A549 (cell line): ENCODE measurements around the gene LATS2. TPM values are rescaled to one million over a fixed set of nuclear protein-coding genes. Genes with fewer than 3 reads are reported as not detected.

ENCODE experiments used
- ATAC-seq, 2 experiments: fragments of 200-7000 bp in 1 of 2; fragments of >200 bp in 1 of 2; cut with Nextera tagmentation in 1 of 2; cut with Tn5 transposase in 1 of 2; 3 replicates each; pipeline versions ENCODE4 v1.8.0 to v1.9.1; 2018 to 2020; ENCODE audit warnings: mild to moderate bottlenecking in 1 of 2, moderate library complexity in 1 of 2
- CTCF ChIA-PET: fragments of 300-600 bp; sonication (Branson Sonifier 250); formaldehyde crosslinking; extraction: SDS; loops from one replicate; lab custom pipeline; 2021; ENCODE audit warnings: antibody characterized with exemption, inconsistent platforms; lab: Yijun Ruan, JAX
- POLR2A ChIA-PET: fragments of 350-600 bp; formaldehyde crosslinking; extraction: SDS; loops from one replicate; lab custom pipeline; 2021; ENCODE audit warnings: antibody characterized with exemption, inconsistent platforms; lab: Yijun Ruan, JAX
- DNase-seq, 2 experiments: peaks; one replicate each; pipeline versions ENCODE4 v3.0.0 to v3.0.0-alpha.2; 2011 to 2016; ENCODE audit warnings: low read depth in 1 of 2, low spot score in 1 of 2
- FAIRE-seq: peaks from 2 replicates; lab custom pipeline; 2011; peaks lifted over from hg19 to GRCh38; lab: Jason Lieb, UNC
- H3K27ac ChIP-seq, 2 experiments: fragments of >200 bp; sonication (Bioruptor Twin); formaldehyde crosslinking; 3 replicates each; pipeline ENCODE4 v1.5.1; 2016 to 2017
- H3K4me1 ChIP-seq: fragments of >200 bp; sonication (Bioruptor Twin); formaldehyde crosslinking; 3 replicates; pipeline ENCODE4 v1.6.1; 2016
- H3K4me2 ChIP-seq: fragments of >200 bp; sonication (Bioruptor Twin); formaldehyde crosslinking; 3 replicates; pipeline ENCODE4 v1.6.1; 2016
- H3K4me3 ChIP-seq: fragments of >200 bp; sonication (Bioruptor Twin); formaldehyde crosslinking; 3 replicates; pipeline ENCODE4 v1.5.1; 2016
- H3K9me3 ChIP-seq: fragments of >200 bp; sonication (Bioruptor Twin); formaldehyde crosslinking; 3 replicates; pipeline ENCODE4 v1.6.1; 2016
- BHLHE40 ChIP-seq: IDR thresholded peaks from 2 replicates; pipeline ENCODE4 v1.6.1; 2012; ENCODE audit warnings: low read depth, low read length, inconsistent platforms
- CBX2 ChIP-seq: fragments of 200-600 bp; sonication (generic); IDR thresholded peaks from 2 replicates; pipeline ENCODE4 v1.6.1; 2016; ENCODE audit warnings: low read depth, mild to moderate bottlenecking, borderline replicate concordance
- CEBPB ChIP-seq, 2 experiments: fragments of >200 bp in 1 of 2; sonication (Bioruptor Twin) in 1 of 2; formaldehyde crosslinking in 1 of 2; IDR thresholded peaks; 2 replicates each; pipeline ENCODE4 v1.6.1; 2012 to 2016
- CHD4 ChIP-seq: fragments of 200-600 bp; sonication (generic); IDR thresholded peaks from 2 replicates; pipeline ENCODE4 v1.6.1; 2016; ENCODE audit warnings: antibody characterized with exemption, mild to moderate bottlenecking, borderline replicate concordance
- EP300 ChIP-seq, 2 experiments: fragments of >200 bp; sonication (Bioruptor Twin); formaldehyde crosslinking; IDR thresholded peaks; 2 replicates in 1 of 2; 3 replicates in 1 of 2; pipeline ENCODE4 v1.6.1; 2016 to 2017
- FOSB ChIP-seq: fragments of 250-450 bp; sonication (Bioruptor Pico); IDR thresholded peaks from 2 replicates; pipeline ENCODE4 v1.5.0; 2020; ENCODE audit warnings: mild to moderate bottlenecking, moderate library complexity
- HOXA7 ChIP-seq: fragments of 250-450 bp; sonication (Bioruptor Pico); IDR thresholded peaks from 2 replicates; pipeline ENCODE4 v1.5.0; 2020; ENCODE audit warnings: mild to moderate bottlenecking, moderate library complexity
- HOXB13 ChIP-seq: fragments of 250-450 bp; sonication (Bioruptor Pico); IDR thresholded peaks from 2 replicates; pipeline ENCODE4 v1.5.0; 2020; ENCODE audit warnings: low read depth, mild to moderate bottlenecking, moderate library complexity
- HOXB5 ChIP-seq: fragments of 250-450 bp; sonication (Bioruptor Pico); IDR thresholded peaks from 2 replicates; pipeline ENCODE4 v1.5.0; 2020; ENCODE audit warnings: mild to moderate bottlenecking, moderate library complexity
- JUNB ChIP-seq: fragments of >200 bp; sonication (Bioruptor Twin); formaldehyde crosslinking; IDR thresholded peaks from 2 replicates; pipeline ENCODE4 v1.6.1; 2016
- KDM5A ChIP-seq: fragments of 200-600 bp; sonication (generic); IDR thresholded peaks from 2 replicates; pipeline ENCODE4 v1.6.1; 2016; ENCODE audit warnings: antibody characterized with exemption, mild to moderate bottlenecking
- MAFK ChIP-seq: fragments of 450-650 bp; IDR thresholded peaks from 2 replicates; pipeline ENCODE4 v1.6.1; 2014; ENCODE audit not compliant: partially characterized antibody
- MAZ ChIP-seq: fragments of 150-350 bp; IDR thresholded peaks from 2 replicates; pipeline ENCODE4 v1.6.1; 2014; ENCODE audit warnings: antibody characterized with exemption, low read depth, low read length, borderline replicate concordance
- MYC ChIP-seq: IDR thresholded peaks from 2 replicates; pipeline ENCODE4 v1.6.1; 2012; ENCODE audit warnings: mild to moderate bottlenecking, inconsistent platforms, low read length, improper control_type of control experiment, borderline replicate concordance
- NFE2L2 ChIP-seq: fragments of 150-350 bp; conservative IDR thresholded peaks from 2 replicates; pipeline ENCODE4 v1.6.1; 2014; ENCODE audit warnings: low read length
- NPAS2 ChIP-seq: fragments of 250-450 bp; sonication (Bioruptor Pico); IDR thresholded peaks from 2 replicates; pipeline ENCODE4 v1.8.0; 2022; ENCODE audit warnings: mild to moderate bottlenecking, moderate library complexity, borderline replicate concordance
- POLR2A ChIP-seq: IDR thresholded peaks from 2 replicates; pipeline ENCODE4 v1.6.1; 2012; ENCODE audit warnings: mild to moderate bottlenecking, low read length
- POLR2AphosphoS2 ChIP-seq: conservative IDR thresholded peaks from 2 replicates; pipeline ENCODE4 v1.6.1; 2012; ENCODE audit warnings: low read length, improper control_type of control experiment, inconsistent platforms
- RAD21 ChIP-seq, 2 experiments: fragments of >200 bp in 1 of 2; sonication (Bioruptor Twin) in 1 of 2; formaldehyde crosslinking in 1 of 2; IDR thresholded peaks in 1 of 2; conservative IDR thresholded peaks in 1 of 2; 2 replicates in 1 of 2; 3 replicates in 1 of 2; pipeline ENCODE4 v1.6.1; 2012 to 2018; ENCODE audit warnings: inconsistent platforms in 1 of 2
- RNF2 ChIP-seq: fragments of 200-600 bp; sonication (generic); IDR thresholded peaks from 2 replicates; pipeline ENCODE4 v1.6.1; 2016; ENCODE audit warnings: low read depth, mild to moderate bottlenecking, antibody characterized with exemption, moderate library complexity, borderline replicate concordance
- SMC3 ChIP-seq: fragments of >200 bp; sonication (Bioruptor Twin); formaldehyde crosslinking; IDR thresholded peaks from 3 replicates; pipeline ENCODE4 v1.6.1; 2018; ENCODE audit warnings: inconsistent platforms
- TP53 ChIP-seq: fragments of 250-450 bp; sonication (Bioruptor Pico); IDR thresholded peaks from 2 replicates; pipeline ENCODE4 v1.5.0; 2021; ENCODE audit warnings: mild to moderate bottlenecking, moderate library complexity
- ZFP36 ChIP-seq: fragments of 450-650 bp; IDR thresholded peaks from 2 replicates; pipeline ENCODE4 v1.6.1; 2014; ENCODE audit warnings: borderline replicate concordance; ENCODE audit not compliant: partially characterized antibody
- ZSCAN20 ChIP-seq: fragments of 250-450 bp; sonication (Bioruptor Pico); IDR thresholded peaks from 2 replicates; pipeline ENCODE4 v1.8.0; 2022; ENCODE audit warnings: mild to moderate bottlenecking, moderate library complexity
- WGBS: methylation state at CpG from one replicate; pipeline ENCODE4 v1.1.6; 2017; ENCODE audit errors: missing lambda C conversion rate; 5-methylcytosine and 5-hydroxymethylcytosine counted together
- polyA plus RNA-seq, 4 experiments: library from polyadenylated mRNA; depleted of rRNA in 3 of 4; stranded (reverse); fragments of >200 nt; fragmentation: RNase III in 1 of 4; extraction: RNeasy Plus Mini Kit Qiagen cat#74134 plus additional on column Dnase treatment in 1 of 4; gene quantifications; 2 replicates in 3 of 4; 3 replicates in 1 of 4; pipeline ENCODE4 v1.2.3, GENCODE V29; 2011 to 2017
- TF ChIP-seq, protein P1 (sequence below): fragments of 150-350 bp; IDR thresholded peaks from 2 replicates; pipeline ENCODE4 v1.6.1; 2014; ENCODE audit warnings: low read depth, mild to moderate bottlenecking, low read length
- TF ChIP-seq, protein P2 (sequence below): fragments of >200 bp; sonication (Bioruptor Twin); formaldehyde crosslinking; IDR thresholded peaks from 3 replicates; pipeline ENCODE4 v1.6.1; 2016
- TF ChIP-seq, protein P3 (sequence below): fragments of 450-650 bp; IDR thresholded peaks from 2 replicates; pipeline ENCODE4 v1.6.1; 2014; ENCODE audit warnings: antibody characterized with exemption
- TF ChIP-seq, protein P4 (sequence below): fragments of 250-450 bp; sonication (Bioruptor Pico); IDR thresholded peaks from 2 replicates; pipeline ENCODE4 v1.5.0; 2020; ENCODE audit warnings: low read depth, mild to moderate bottlenecking, moderate library complexity
- TF ChIP-seq, protein P5 (sequence below): IDR thresholded peaks from 2 replicates; pipeline ENCODE4 v1.6.1; 2012
- TF ChIP-seq, protein P6 (sequence below): fragments of 250-450 bp; sonication (Bioruptor Pico); IDR thresholded peaks from 2 replicates; pipeline ENCODE4 v1.5.0; 2021; ENCODE audit warnings: mild to moderate bottlenecking, moderate library complexity, borderline replicate concordance

The LATS2 gene
- polyA plus RNA-seq, 2 of the 4 experiments (the other 2 are of a cell fraction), result 7.8 to 7.9 TPM

DNA sequence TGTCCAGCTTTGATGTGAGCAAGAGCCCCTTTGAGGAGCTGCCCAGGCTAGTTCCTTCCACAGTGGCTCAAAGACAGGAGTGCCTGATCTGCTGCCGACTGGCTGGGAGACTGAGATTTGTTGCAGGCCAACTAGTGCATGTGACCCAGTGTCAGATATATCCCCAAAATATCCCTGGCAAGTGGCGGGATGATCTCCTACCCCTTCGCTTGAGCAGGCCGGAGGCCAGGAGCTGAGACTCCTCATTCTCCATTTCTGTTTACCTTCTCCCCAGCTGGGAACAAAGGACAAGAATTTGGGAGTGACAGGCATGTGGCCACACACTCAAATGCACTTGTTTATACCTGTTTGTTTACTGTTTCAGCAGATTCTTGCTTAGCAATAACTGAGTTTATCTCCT, 121.7 kb downstream of the LATS2 start:
- FAIRE-seq, result no peak
- TF ChIP-seq, protein P1, sequence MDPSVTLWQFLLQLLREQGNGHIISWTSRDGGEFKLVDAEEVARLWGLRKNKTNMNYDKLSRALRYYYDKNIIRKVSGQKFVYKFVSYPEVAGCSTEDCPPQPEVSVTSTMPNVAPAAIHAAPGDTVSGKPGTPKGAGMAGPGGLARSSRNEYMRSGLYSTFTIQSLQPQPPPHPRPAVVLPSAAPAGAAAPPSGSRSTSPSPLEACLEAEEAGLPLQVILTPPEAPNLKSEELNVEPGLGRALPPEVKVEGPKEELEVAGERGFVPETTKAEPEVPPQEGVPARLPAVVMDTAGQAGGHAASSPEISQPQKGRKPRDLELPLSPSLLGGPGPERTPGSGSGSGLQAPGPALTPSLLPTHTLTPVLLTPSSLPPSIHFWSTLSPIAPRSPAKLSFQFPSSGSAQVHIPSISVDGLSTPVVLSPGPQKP, result no peak
- TF ChIP-seq SMC3, result no peak
- TF ChIP-seq ZSCAN20, result no peak
- no peak for TF ChIP-seq HOXB13 (CRISPR knock-in tag)
- no peak for TF ChIP-seq BHLHE40
- no peak for TF ChIP-seq HOXA7 (CRISPR knock-in tag)
- no peak for TF ChIP-seq KDM5A
- TF ChIP-seq RAD21 (conservative IDR thresholded peaks at IDR 0.05 in 1 of 2, IDR thresholded peaks at IDR 0.05 in 1 of 2), result no peak
- TF ChIP-seq CEBPB (IDR thresholded peaks at IDR 0.05), result no peak
- TF ChIP-seq NPAS2, result no peak
- no peak for TF ChIP-seq TP53
- no peak for TF ChIP-seq RNF2
- TF ChIP-seq, protein P2, sequence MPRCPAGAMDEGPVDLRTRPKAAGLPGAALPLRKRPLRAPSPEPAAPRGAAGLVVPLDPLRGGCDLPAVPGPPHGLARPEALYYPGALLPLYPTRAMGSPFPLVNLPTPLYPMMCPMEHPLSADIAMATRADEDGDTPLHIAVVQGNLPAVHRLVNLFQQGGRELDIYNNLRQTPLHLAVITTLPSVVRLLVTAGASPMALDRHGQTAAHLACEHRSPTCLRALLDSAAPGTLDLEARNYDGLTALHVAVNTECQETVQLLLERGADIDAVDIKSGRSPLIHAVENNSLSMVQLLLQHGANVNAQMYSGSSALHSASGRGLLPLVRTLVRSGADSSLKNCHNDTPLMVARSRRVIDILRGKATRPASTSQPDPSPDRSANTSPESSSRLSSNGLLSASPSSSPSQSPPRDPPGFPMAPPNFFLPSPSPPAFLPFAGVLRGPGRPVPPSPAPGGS, result no peak
- TF ChIP-seq, protein P3, sequence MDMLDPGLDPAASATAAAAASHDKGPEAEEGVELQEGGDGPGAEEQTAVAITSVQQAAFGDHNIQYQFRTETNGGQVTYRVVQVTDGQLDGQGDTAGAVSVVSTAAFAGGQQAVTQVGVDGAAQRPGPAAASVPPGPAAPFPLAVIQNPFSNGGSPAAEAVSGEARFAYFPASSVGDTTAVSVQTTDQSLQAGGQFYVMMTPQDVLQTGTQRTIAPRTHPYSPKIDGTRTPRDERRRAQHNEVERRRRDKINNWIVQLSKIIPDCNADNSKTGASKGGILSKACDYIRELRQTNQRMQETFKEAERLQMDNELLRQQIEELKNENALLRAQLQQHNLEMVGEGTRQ, result no peak
- no peak for TF ChIP-seq CBX2
- TF ChIP-seq NFE2L2, result no peak
- DNase-seq, result peak in 1 of 2 experiments; percentile 32
- WGBS, result 32% methylated on average over 3 of the region's 4 CpGs
- POLR2A ChIA-PET, result no interaction called here
- peak overlapping the region; percentile 38 to 72; a peak in 4 of 6 replicates for H3K27ac ChIP-seq
- peak in 1 of 2 experiments; percentile 11; a peak in 3 of 6 replicates for ATAC-seq
- no peaks in the 10 kb centered on the region for H3K9me3 ChIP-seq
- no peak overlapping the region for H3K4me3 ChIP-seq
- CTCF ChIA-PET, result interaction anchor here (0.9 kb wide), 1 partner anchor 194 kb away, joined by 3 read pairs; no protein-coding TSS in a partner anchor
- H3K4me2 ChIP-seq, result peak overlapping the region; percentile 57
- H3K4me1 ChIP-seq, result peaks cover 20% of the 10 kb centered on the region; the same call in 2 of the 3 replicates

DNA sequence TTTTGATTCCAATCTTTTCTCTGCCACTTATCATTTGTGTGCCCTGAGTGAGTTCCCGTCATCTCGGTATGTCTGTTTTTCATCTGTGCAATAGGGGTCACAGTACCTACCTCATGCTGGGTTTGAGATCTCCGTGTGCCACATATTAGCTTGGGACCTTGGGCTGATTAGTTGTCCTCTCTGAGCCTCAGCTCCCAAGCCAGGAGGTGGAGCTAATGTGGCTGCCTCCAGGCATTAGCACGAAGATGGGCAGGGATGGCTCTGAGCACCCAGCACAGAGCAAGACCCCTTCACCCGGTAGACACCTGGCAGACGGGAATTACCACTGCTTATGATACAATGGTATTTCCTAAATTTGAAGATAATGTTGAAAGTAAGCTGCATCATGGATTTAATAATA, 123.1 kb downstream of the LATS2 start:
- ATAC-seq, result no peak
- no peak for DNase-seq
- FAIRE-seq, result no peak
- no peak overlapping the region for H3K4me2 ChIP-seq
- H3K4me1 ChIP-seq, result peaks cover 19% of the 10 kb centered on the region; the same call in 2 of the 3 replicates
- ChIA-PET CTCF (interaction anchor here (0.9 to 2.1 kb wide), 2 partner anchors 195 to 538 kb away, joined by 3 to 5 read pairs; no protein-coding TSS in a partner anchor), POLR2A (no interaction called here)
- no peak overlapping the region for H3K4me3 ChIP-seq
- no peak overlapping the region for H3K27ac ChIP-seq
- WGBS, result 100% methylated on average over 3 of the region's 6 CpGs
- TF ChIP-seq MAZ (no peak), RNF2 (no peak), EP300 (IDR thresholded peaks at IDR 0.05) (no peak), ZFP36 (no peak), MYC (no peak), NFE2L2 (no peak), KDM5A (no peak), HOXA7 (CRISPR knock-in tag) (no peak), POLR2AphosphoS2 (no peak), POLR2A (no peak), FOSB (no peak), MAFK (no peak), JUNB (no peak), CHD4 (no peak), HOXB5 (CRISPR knock-in tag) (no peak)
- TF ChIP-seq, protein P4, sequence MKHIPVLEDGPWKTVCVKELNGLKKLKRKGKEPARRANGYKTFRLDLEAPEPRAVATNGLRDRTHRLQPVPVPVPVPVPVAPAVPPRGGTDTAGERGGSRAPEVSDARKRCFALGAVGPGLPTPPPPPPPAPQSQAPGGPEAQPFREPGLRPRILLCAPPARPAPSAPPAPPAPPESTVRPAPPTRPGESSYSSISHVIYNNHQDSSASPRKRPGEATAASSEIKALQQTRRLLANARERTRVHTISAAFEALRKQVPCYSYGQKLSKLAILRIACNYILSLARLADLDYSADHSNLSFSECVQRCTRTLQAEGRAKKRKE (CRISPR knock-in tag), result no peak
- TF ChIP-seq, protein P5, sequence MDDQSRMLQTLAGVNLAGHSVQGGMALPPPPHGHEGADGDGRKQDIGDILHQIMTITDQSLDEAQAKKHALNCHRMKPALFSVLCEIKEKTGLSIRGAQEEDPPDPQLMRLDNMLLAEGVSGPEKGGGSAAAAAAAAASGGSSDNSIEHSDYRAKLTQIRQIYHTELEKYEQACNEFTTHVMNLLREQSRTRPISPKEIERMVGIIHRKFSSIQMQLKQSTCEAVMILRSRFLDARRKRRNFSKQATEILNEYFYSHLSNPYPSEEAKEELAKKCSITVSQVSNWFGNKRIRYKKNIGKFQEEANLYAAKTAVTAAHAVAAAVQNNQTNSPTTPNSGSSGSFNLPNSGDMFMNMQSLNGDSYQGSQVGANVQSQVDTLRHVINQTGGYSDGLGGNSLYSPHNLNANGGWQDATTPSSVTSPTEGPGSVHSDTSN, result no peak
- TF ChIP-seq, protein P1, result no peak
- TF ChIP-seq, protein P6, sequence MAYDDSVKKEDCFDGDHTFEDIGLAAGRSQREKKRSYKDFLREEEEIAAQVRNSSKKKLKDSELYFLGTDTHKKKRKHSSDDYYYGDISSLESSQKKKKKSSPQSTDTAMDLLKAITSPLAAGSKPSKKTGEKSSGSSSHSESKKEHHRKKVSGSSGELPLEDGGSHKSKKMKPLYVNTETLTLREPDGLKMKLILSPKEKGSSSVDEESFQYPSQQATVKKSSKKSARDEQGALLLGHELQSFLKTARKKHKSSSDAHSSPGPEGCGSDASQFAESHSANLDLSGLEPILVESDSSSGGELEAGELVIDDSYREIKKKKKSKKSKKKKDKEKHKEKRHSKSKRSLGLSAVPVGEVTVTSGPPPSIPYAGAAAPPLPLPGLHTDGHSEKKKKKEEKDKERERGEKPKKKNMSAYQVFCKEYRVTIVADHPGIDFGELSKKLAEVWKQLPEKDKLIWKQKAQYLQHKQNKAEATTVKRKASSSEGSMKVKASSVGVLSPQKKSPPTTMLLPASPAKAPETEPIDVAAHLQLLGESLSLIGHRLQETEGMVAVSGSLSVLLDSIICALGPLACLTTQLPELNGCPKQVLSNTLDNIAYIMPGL, result no peak
- H3K9me3 ChIP-seq, result no peaks in the 10 kb centered on the region
